NCI-H345 (cell line): Measurements from ENCODE around the gene OR4D11.
"Not testable (repeated sequence)": the region's sequence is repeated elsewhere in the genome, so short reads cannot be mapped to it uniquely, and the experiment has no call there.

Experiments
- DNase-seq: peaks from one replicate; lab custom pipeline; 2025; lab: John Stamatoyannopoulos, UW

Gene OR4D11

DNA sequence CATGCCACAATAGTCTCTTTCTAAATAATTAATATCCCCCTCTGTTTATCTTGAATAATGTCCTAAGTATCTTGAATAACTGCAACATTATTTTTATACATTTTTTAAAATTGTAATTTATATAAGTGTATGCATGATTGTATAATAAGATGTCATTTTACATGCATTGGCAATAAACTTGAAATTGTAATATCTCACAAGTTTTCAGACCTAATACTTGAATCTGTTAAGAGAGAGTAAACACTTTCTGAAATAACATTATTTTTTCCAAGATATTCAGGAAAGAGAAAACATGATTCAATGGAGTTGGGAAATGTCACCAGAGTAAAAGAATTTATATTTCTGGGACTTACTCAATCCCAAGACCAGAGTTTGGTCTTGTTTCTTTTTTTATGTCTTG, at the start of gene OR4D11:
TSS of gene OR4D11 (plus strand) at position 301 of the 400 bp plus-strand sequence. CDS start at position 301, 0 bp downstream.
- DNase-seq: no peak

DNA sequence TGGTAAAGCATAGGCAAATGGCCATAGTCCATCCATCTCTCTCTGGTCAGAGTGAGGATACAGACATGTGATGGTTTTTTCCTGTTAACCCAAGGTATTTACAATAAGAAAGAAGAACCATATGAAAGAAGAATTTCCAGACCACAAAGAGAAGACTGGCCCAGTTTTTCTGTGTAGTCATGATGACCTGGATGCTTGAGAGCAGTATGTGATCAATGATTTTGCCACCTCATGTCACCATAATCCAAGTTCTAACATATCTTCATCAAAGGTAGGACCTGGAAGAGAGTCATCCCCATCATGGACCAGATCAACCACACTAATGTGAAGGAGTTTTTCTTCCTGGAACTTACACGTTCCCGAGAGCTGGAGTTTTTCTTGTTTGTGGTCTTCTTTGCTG, 46.7 kb upstream of the OR4D11 start, which contains the start of gene OR4D6:
TSS of gene OR4D6 (plus strand) at position 301 of the 400 bp plus-strand sequence. CDS start at position 301, 0 bp downstream.
- DNase-seq: no peak

DNA sequence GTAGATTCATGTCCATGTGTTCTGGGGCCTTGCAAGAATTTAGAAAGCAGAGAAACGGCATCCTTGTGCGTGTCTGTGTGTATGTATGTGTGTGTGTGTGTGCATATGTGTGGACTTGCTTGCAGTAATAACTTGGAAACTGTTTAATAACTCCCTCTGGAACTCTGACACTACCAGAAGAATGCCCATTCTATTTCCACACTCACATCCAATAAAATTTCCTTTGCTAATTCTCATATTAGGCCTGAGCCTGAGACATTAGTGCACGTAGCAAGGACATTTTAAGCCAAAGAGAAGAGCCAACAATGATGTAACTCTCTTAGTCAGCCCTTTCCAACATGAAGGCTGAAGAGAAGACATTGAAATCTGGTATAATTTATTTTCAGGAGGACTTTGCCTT, 43.5 kb upstream of the OR4D11 start:
- DNase-seq: no peak

DNA sequence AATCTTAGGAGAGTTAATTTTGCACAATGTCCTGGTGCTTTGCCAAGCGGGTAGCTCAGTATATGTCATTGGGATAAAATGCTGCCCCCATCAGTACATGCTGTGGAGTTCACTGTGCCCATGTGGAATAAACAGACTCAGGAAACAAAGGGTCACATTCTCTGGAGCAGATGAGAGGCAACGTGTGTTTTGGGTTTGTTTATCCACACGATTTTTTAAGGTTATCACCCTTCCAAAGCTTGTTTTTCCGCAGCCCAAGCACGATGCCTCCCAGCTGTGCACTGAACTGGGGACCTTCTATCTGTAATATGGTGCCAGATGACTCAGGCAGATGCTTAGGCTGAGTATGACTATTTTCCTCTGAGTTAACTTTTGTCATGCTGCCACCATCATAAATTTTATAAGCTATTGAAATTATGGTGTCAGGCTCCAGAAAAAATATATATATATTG, 40.2 kb upstream of the OR4D11 start:
- DNase-seq: no peak

DNA sequence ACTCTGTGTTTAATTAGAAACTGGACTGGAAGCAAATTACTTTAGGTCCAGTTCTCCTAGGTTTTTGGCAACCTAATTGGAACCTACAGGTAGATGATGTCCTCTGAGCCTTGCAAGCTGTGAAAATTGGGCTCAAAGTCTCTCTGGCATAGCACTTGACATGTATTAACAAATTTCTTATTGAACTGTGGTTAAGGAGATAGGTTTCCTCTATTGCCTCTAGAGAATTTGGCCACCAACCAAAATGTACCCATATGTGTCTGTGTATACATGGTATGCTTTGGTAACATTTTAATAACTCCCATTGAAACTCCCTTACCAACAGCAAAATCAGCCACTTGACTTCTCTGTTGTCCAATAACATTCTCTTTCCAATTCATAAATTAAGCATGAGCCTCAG, 30.4 kb upstream of the OR4D11 start, which contains the start of gene OR4D10:
TSS of gene OR4D10 (plus strand) at position 301 of the 400 bp plus-strand sequence. CDS start 4,115 bp downstream, outside the sequence.
- no peak for DNase-seq

DNA sequence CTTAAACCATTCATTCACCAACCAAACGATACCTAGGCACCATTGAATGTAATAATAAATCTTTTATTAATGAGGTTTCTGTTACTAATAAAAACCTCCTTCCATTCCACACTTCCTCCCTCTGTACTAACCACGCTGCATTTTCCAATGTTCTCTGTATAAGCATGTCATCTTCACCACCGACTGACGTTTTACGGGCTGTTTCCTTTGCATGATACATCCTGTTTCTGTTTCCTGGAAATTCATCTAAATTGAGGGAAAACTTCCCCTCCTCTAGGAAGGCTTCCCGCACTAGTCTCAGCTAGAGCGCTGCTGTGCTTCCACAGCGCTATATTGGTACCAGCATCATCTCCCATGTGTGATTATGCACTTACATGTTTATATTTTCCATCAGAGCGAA, 28.2 kb upstream of the OR4D11 start:
- no peak for DNase-seq

DNA sequence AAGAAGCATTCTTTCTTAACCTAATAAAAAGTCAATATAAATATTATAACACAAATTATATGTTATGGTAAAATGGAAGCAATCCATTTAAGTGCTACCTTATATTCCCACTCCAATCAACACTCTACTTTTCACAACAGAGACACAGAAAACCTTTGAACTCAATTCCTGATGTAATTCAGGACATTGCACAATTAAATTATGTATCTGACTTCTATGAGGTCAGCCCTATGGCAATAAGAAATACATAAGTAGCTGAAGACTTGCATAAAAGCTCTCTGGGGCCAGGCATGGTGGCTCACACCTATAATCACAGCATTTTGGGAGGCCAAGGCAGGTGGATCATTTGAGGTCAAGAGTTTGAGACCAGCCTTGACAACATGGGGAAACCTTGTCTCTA, 23.5 kb upstream of the OR4D11 start:
- DNase-seq: no peak

DNA sequence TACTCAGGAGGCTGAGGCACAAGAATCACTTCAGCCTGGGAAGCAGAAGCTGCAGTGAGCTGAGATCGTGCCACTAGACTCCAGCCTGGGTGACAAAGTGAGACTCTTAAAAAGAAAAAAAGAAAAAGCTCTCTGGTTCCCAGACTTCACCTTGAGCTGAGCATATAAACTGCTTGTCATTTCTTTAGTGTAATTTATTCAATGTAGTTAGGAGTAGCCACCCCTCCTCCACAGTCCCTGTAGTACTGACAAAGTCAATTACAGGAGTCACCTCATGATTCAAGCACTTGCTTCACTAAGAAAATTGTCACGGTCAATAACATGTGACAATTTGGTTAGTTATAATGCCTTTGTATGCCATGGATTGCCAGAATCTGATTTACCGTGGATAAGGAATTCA, 23.0 kb upstream of the OR4D11 start:
- DNase-seq: no peak

DNA sequence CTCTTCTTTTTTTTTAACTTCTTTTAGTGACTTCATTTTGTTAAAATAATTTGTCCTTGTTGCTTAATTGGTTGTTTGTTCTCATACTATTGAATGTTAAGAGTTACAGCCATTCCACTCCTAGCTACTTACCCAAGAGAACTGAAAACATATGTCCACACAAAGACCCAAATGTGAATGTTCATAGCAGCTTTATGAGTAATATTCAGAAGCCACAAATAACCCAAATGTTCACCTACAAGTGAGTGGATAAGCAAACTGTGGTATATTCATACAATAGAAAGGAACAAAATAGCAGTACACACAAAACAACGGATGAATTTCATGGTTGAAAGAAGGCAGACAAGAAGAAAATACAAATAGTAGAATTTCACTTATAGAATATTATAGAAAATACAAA, 1.4 kb upstream of the OR4D11 start:
- no peak for DNase-seq

DNA sequence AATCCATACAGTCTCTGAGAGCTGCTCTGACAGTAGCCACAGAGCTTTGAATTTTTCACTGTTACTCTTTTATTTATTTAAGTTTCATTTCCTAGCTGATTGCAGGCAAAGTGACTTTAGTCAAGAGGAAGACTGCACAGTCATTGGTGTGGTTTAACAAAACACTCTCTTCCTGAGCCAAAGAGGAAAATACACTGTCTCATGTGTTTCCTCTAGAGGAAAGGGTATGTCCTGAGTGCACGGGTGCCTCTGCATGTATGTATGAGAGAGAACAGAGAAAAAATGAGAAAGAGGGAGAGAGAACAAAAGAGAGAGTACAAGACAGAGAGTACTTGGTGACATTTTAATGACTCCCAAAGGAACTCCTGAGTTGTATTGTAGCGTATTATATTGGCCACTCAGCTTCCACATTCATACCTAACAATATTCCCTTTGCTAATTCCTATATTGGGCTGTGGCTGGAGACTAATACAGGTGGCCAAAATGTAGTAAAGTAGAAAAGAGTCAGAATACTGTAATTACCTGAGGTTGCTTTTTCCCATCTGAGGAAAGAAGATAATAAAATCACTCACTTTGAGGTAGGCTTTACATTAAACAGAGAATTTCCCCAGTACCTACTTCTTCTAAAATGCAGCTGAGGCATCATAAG, 7.7 kb downstream of the OR4D11 start, which contains the start of gene OR4D9:
TSS of gene OR4D9 (plus strand) at position 599 of the 649 bp plus-strand sequence. CDS start 3,374 bp downstream, outside the sequence.
- no peak for DNase-seq

DNA sequence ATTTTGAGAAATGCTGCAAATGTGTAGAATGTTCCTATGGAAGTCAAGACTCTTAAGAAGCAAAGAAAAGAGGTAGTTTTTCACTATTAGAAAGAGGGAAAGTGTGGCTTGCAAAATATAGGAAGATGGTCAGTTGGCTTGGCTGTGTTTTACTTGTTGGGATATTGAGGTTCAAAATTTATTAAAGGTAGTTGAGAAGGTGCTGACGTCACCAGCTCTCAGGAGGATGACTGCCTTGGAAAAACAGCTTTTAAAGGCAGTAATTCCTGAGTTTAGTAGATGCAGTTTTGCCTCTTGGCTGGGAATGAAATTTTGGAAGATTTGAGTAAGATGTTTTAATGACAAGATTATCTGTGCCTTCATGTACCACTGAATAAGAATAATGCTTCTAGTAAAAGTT, 8.3 kb downstream of the OR4D11 start:
- DNase-seq: no peak

DNA sequence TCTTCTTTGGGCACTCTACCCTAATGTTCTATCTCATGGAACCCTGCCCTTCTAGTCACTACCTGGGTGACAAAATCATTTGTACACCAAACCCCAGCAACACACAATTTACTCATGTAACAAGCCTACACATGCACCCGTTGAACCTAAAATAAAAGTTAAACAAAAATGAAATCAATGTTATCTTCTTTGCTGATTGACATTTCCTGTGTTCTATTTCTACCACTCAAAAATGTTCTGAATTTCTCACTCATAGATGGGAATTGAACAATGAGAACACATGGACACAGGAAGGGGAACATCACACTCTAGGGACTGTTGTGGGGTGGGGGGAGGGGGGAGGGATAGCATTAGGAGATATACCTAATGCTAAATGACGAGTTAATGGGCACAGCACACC, 16.8 kb downstream of the OR4D11 start:
- DNase-seq: not testable (repeated sequence)

DNA sequence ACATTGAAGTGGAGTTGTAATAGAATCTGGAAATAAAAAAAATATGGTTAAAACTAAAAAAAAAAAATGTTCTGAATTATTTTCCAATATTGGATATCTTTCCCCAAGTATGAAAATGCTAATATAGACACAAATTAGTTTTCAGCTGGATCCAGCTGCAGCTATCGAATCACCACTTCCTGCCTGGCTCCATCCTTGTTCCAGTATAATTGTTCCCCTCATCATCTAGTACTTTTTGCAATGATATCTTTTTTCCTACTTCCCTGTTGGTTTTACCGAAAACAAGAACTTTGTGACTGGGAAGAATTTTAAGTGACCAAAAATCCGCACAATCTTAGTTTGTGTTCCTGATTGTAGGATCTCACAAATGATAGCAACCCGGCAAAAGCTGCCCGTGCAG, 17.4 kb downstream of the OR4D11 start:
- DNase-seq: no peak

DNA sequence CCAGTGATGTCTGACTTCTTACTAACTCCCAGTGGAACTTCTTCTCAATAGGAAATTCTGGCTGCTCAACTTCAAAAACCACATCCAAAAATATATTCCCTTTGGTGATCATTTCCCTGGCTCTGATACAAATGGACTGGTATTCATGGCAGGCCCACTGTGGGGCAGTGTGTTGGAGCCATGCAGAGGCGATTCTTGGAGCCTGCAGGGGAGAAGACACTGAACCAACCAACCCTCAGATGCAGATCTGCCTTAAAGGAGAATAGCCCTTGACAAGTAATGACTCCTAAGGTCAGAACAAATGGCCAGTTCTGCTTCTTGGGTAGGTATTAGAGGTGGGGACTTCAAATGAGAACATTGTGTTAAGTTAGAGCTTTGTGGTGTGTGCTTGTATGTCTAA, 20.2 kb downstream of the OR4D11 start:
- DNase-seq: no peak

DNA sequence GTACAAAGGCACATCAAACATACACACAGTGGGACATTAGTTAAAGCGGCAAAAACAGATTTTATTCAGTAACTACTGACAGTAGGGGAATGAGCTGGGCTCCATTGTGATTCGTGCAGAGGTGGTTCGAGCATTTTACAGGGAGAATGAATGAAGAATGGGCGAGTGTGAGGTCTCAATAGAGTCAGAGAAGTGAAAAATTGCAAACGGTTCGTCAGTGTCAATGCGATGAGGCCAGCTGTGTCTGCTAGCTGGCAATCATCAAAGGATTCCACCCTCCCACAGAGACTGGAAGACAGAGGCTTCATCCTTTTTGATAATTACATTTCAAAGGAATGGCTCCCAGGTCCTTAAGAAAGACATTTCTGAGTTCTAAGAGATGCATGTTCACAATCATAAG, 25.3 kb downstream of the OR4D11 start:
- no peak for DNase-seq

DNA sequence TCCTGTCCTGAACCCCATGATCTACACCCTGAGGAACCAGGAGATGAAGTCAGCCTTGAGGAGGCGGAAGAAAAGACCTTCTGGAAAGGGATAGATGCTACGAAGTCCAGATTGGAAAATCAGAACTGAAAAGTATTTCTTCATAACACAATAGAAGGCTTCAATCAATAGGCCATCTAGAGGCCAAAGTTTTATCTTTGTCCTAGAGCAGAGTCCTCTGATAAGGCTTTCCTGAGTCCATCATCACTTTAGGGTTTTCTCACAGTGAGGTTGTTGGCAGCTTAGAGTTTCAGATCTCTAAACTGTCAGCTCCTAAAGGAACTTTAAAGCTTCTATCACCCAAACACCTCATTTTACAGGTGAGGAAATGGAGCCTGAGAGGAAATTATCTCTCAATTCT, 29.2 kb downstream of the OR4D11 start:
- DNase-seq: no peak

DNA sequence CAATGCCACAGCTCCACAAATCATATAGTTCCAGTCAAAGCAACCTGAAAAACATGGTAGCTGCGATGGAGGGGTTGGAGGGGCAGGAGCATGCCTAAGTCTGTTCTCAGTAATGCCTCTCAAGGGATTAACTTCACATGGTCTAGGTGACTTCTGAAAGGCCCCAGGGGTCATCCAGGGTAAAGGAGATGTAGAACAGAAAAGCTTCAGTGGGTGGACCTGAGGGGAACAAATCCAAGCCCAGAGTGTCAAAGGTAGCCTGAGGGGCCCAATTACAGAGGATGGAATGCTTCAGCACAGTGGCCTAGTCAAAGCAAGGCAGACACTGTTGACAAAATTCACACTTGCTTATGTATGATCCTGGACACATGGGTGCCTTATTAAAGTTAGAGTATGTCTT, 31.3 kb downstream of the OR4D11 start:
- DNase-seq: no peak

DNA sequence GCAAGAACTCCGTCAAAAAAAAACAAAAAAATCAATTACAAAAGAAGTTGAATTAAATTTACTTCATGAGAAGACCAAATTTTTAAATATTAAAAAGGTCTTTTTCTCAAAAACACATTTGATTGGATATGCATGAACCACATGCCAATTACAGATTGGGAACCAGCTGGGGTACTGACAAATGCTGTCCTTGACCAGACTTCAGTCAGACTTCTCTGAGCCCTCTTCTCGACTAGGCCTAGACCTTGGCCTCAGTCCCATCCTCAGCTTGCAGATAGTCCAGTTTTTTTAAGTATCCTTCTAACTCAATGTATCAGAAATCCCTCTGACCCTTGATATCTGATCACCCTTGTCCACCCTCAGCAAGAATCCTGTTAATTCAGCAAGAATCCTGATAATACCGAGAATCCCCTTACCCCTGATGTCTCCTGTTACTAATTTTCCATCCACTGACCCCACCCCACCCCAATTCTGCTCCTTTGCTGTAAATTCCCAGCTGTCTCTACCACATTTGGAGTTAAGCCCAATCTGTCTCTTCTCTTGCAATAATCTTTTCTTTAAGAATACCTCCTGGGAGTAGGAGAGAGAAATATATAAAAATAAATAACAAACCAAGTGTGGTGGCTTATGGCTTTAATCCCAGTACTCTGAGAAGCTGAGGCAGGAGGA, 38.9 kb downstream of the OR4D11 start:
- no peak for DNase-seq

DNA sequence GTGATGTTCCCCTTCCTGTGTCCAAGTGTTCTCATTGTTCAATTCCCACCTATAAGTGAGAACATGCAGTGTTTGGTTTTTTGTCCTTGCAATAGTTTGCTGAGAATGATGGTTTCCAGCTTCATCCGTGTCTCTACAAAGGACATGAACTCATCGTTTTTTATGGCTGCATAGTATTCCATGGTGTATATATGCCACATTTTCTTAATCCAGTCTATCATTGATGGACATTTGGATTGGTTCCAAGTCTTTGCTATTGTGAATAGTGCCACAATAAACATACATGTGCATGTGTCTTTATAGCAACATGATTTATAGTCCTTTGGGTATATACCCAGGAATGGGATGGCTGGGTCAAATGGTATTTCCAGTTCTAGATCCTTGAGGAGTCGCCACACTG, 40.3 kb downstream of the OR4D11 start:
- DNase-seq: not testable (repeated sequence)

DNA sequence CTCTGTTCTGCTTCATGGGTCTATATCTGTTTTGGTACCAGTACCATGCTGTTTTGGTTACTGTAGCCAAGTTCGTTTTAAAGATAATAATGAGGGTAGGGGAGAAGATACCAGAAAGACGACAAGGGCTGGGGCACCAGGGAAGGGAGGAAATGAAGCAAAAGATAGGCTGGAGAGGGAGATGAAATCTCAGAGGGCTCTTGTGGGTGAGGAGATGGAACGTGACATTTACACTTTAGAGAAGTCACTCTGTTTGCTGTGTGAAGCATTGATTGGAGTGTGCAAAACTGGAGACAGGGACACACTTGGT, 41.4 kb downstream of the OR4D11 start:
- DNase-seq: no peak

DNA sequence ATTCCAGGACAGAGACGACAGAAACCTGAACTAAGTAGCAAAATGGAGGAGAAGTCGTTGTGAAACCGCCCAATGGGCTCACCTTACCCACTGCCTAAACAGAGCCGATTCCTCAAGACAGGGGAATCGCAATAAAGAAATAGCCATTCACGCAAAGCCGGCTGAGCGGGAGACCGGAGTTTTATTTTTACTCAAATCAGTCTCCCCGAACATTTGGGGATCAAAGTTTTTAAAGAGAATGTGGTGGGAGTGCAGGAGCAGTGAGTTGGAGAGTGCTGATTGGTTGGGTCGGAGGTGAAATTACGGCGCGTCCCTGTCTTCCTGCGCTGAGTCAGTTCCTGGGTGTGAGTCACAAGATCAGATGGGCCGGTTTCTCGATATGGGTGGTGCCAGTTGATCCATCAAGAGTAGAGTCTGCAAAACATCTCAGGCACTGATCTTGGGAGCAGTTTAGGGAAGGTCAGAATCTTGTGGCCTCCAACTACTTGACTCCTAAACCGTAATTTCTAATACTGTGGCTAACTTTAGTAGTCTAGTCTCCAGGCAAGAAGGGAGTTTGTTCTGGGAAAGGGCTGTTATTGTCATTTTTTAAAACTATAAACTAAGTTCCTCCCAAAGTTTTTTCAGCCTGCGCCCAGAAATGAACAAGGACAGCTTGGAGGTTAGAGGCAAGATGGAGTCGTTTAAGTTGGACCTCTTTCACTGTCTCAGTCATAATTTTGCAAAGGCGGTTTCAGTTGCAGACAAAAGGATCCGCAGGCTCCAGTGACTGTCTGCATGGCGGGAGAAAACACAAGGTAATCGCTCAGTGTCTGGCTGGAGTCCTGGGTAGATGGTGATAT, 42.0 kb downstream of the OR4D11 start:
- no peak for DNase-seq

DNA sequence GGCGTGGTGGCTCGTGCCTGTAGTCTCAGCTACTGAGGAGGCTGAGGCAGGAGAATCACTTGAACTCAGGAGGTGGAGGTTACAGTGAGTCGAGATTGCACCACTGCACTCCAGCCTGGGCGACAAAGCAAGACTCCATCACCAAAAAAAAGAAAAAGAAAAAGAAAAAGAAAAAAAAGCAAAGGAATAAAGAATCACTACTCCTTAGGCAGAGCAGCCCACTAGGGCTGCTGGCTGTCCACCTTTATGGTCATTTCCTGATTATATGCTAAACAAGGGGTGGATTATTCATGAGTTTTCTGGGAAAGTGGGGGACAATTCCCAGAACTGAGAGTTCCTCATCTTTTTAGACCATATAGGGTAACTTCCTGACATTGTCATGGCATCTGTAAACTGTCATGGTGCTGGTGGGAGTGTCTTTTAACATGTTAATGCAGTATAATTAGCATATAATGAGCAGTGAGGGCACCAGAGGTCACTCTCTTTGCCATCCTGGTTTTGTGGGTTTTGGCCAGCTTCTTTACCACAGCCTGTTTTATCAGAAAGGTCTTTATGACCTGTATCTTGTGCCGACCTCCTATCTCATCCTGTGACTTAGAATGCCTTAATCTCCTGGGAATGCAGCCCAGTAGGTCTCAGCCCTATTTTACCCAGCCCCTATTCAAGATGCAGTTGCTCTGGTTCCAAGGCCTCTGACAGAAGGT, 44.4 kb downstream of the OR4D11 start:
- DNase-seq: not testable (repeated sequence)
